ENCODE results near the gene CLRN1.
A peak's percentile ranks its signal among the peaks of the same experiment; 100 is the strongest.

Gene CLRN1

GRCh38 chr3:150925751-150926201, 46.8 kb downstream of the CLRN1 start:
- TF ChIP-seq, protein P1, sequence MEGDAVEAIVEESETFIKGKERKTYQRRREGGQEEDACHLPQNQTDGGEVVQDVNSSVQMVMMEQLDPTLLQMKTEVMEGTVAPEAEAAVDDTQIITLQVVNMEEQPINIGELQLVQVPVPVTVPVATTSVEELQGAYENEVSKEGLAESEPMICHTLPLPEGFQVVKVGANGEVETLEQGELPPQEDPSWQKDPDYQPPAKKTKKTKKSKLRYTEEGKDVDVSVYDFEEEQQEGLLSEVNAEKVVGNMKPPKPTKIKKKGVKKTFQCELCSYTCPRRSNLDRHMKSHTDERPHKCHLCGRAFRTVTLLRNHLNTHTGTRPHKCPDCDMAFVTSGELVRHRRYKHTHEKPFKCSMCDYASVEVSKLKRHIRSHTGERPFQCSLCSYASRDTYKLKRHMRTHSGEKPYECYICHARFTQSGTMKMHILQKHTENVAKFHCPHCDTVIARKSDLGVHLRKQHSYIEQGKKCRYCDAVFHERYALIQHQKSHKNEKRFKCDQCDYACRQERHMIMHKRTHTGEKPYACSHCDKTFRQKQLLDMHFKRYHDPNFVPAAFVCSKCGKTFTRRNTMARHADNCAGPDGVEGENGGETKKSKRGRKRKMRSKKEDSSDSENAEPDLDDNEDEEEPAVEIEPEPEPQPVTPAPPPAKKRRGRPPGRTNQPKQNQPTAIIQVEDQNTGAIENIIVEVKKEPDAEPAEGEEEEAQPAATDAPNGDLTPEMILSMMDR (conservative IDR thresholded peaks at IDR 0.05; ENCODE audit: low read depth, low read length) = peak; percentile 90
- H3K4me3 ChIP-seq (ENCODE audit: low read length) = no peak overlapping the region
- DNase-seq (ENCODE audit: low read depth) = no peak

DNA sequence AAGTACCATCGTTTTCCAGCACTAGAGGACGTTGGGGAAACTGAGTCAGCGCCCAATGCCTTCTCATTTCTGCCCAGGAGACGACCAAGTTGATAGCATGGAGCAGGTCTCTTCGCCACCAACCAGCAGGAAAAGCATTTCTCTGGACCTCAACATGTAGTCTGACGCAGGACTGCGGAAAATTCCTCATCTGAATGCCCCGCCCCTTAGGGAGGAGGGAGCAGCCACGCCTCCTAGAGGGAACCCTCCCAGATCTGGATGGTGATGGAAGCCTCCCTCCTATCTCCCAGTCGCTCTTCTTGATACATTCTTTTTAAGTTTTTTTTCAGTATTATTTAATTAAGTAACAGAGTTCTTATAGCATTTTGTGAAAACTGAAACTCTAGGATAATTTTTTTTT, 49.9 kb downstream of the CLRN1 start:
- TF ChIP-seq, protein P1 (conservative IDR thresholded peaks at IDR 0.05; ENCODE audit: low read depth, low read length) = no peak
- no peak overlapping the region for H3K4me3 ChIP-seq (ENCODE audit: low read length)
- no peak for DNase-seq (ENCODE audit: low read depth)

GRCh38 chr3:150921209-150921608, 51.3 kb downstream of the CLRN1 start:
- no peak for DNase-seq (ENCODE audit: low read depth)
- H3K4me3 ChIP-seq (ENCODE audit: low read length) = no peak overlapping the region
- TF ChIP-seq, protein P1 (conservative IDR thresholded peaks at IDR 0.05; ENCODE audit: low read depth, low read length) = no peak

DNA sequence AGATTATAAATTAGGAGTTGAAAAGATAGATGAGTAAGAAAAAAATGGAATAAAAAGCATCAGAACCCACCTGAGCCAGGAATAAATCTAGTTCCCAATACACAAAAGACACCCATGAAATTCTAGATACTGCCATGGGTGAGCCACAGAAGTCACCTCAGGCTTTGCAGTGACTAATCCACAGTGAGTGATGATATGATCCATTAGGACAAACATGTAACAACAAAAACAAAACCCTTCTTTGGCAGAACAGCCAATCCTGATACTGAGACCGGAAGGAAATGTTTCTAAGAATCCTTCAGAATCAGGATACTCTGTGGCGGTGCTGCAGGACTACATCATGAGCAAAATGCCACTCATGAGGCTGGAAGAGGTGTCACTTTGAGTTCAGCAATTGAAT, 52.3 kb downstream of the CLRN1 start:
- TF ChIP-seq, protein P1 (conservative IDR thresholded peaks at IDR 0.05; ENCODE audit: low read depth, low read length) = no peak
- no peak for DNase-seq (ENCODE audit: low read depth)
- no peak overlapping the region for H3K4me3 ChIP-seq (ENCODE audit: low read length)

- TF ChIP-seq, protein P1 (conservative IDR thresholded peaks at IDR 0.05; ENCODE audit: low read depth, low read length) = no peak
- no peak overlapping the region for H3K4me3 ChIP-seq (ENCODE audit: low read length)
- no peak for DNase-seq (ENCODE audit: low read depth)
Observed at GRCh38 chr3:150917951-150918350, 54.6 kb downstream of the CLRN1 start.

DNA sequence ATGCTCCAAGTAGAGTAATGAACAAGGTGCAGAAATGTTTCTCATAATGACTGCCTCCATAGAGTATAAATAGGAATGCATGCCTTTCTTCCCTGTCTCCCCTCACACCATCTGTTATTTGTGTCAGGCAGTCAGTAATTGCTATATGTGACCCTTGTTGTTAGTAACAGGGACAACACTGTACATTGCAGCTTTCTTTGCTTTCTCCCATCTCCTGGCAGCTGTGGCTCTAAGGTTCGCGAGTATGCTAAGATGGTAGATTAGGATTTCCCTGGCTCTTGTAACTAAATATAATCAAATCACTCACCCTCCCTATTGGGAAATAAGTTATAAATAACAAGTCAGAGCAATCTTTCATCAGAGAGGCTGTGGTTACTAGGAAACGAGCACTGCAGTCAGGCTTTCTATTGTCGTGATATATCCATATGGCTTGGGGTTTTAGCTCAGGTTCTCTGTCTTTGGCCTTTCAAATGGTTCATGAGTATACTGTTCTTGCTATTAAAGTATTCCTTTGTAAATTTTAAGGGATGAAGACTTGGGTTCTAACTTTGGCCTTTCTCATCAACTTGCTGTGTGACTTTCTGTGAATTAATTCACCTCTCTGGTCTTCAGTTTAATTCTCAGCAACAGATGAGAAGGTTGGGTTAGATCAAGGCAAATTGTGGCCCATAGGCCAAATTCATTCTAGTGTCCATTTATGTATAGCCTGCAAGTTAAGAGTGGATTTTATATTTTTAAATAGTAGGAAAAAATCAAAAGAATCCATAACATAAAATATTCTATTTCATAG, 59.2 kb downstream of the CLRN1 start:
- H3K4me3 ChIP-seq (ENCODE audit: low read length) = no peak overlapping the region
- TF ChIP-seq, protein P1 (conservative IDR thresholded peaks at IDR 0.05; ENCODE audit: low read depth, low read length) = no peak
- DNase-seq (ENCODE audit: low read depth) = no peak

DNA sequence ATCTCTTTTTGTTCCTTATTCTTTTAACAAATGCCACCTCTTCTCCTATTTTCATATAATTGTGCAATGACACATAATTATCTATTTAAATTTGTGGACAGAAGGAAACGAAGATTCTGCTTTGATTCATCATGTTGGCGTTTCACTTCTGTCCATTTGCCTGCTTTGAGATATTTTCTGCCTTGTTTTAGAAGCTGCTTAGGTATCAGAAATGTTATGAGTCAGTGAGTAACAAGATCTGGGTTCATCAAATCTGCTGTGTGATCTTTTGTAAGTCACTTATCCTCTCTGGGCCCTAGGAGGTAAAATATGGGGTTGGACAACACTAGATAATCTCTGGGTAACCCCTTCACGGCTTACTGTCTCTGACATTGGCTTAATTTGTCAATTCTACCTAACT, 60.0 kb downstream of the CLRN1 start:
- DNase-seq (ENCODE audit: low read depth) = no peak
- no peak overlapping the region for H3K4me3 ChIP-seq (ENCODE audit: low read length)
- TF ChIP-seq, protein P1 (conservative IDR thresholded peaks at IDR 0.05; ENCODE audit: low read depth, low read length) = no peak

Measured in retinal pigment epithelial cell (primary cell).